Measurements from ENCODE around the gene NAT8L. TPM values are rescaled to one million over a fixed set of nuclear protein-coding genes. Genes with fewer than 3 reads are reported as not detected.

NAT8L gene
- total and polyA plus RNA-seq, 4 experiments from 2014 or later, result not detected

GRCh38 chr4:2046031-2046961 lies 12.8 kb upstream of the NAT8L start:
- H3K27ac ChIP-seq (ENCODE audit: low read depth, low read length), result no peak overlapping the region
- POLR2A ChIA-PET (ENCODE audit: partially characterized antibody), result no interaction called here
- Mint-ChIP-seq H3K4me3 (peak overlapping the region in 1 of 8 donors; percentile 20), H3K4me1 (peaks cover 0 to 1% (median 0%) of the 10 kb centered on the region in 4 donors), H3K36me3 (no peaks in the 10 kb centered on the region), H3K9me3 (no peaks in the 10 kb centered on the region), H3K27me3 (peaks cover 7 to 23% of the 10 kb centered on the region in 2 donors), H3K27ac (no peak overlapping the region)
- CTCF ChIA-PET (ENCODE audit: partially characterized antibody), result no interaction called here
- H3K4me1 ChIP-seq (ENCODE audit: insufficient read depth, low read length), result peaks cover 10% of the 10 kb centered on the region
- no peak overlapping the region for H3K4me3 ChIP-seq (ENCODE audit: low read length in 2 of 2)
- H3K9me3 ChIP-seq (ENCODE audit: control insufficient read depth in 1 of 2, low read length in 2 of 2), result no peaks in the 10 kb centered on the region
- no peak for DNase-seq
- no peaks in the 10 kb centered on the region for H3K36me3 ChIP-seq (ENCODE audit: insufficient read depth, low read length)
- H3K27me3 ChIP-seq (ENCODE audit: insufficient read depth, low read length), result no peaks in the 10 kb centered on the region
- intact Hi-C loops (cut with micrococcal nuclease), result no loop called here

DNA sequence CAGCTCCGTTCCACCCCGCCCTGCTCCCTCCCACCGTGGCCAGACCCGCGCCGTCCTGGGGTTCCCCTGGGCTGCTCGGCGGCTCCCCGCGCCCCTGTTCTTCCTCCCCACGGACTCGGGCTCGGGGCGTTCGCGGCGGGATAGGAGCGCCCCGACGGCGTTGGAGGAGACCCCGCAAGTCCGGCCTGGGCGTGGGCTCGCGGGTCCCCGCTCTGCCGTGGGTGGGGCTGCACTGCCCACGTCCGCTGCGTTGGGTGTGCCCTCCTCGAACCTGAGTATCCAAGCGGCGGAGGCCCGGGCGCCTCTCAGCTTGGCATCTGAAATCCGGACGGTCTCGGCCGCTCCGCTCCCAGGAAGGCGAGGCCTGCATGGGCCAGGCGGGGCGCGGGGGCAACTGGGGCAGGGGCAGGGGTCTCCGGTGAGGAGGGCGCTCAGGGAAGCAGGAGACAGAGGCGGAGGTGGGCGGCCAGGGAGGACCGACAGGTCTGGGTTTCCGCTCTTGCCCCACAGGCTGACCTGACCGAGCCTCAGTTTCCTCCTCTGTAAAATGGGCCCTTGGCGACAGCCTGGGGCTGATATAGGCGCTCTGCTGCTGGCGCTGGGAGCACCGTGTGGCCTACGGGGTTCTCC lies 12.0 kb upstream of the NAT8L start:
- H3K27me3 Mint-ChIP-seq, result peaks cover 13 to 28% of the 10 kb centered on the region in 2 donors
- H3K9me3 Mint-ChIP-seq, result no peaks in the 10 kb centered on the region
- H3K27ac Mint-ChIP-seq, result no peak overlapping the region
- ChIA-PET CTCF (ENCODE audit: partially characterized antibody) (no interaction called here), POLR2A (ENCODE audit: partially characterized antibody) (no interaction called here)
- H3K9me3 ChIP-seq (ENCODE audit: control insufficient read depth in 1 of 2, low read length in 2 of 2), result no peaks in the 10 kb centered on the region
- intact Hi-C loops (cut with micrococcal nuclease), result no loop called here
- H3K4me3 Mint-ChIP-seq, result no peak overlapping the region
- no peaks in the 10 kb centered on the region for H3K36me3 Mint-ChIP-seq
- H3K4me1 ChIP-seq (ENCODE audit: insufficient read depth, low read length), result peaks cover 5% of the 10 kb centered on the region
- no peak overlapping the region for H3K4me3 ChIP-seq (ENCODE audit: low read length in 2 of 2)
- H3K27ac ChIP-seq (ENCODE audit: low read depth, low read length), result no peak overlapping the region
- H3K27me3 ChIP-seq (ENCODE audit: insufficient read depth, low read length), result no peaks in the 10 kb centered on the region
- DNase-seq, result no peak
- H3K36me3 ChIP-seq (ENCODE audit: insufficient read depth, low read length), result no peaks in the 10 kb centered on the region
- peaks cover 0 to 1% (median 0%) of the 10 kb centered on the region in 4 donors for H3K4me1 Mint-ChIP-seq

DNA sequence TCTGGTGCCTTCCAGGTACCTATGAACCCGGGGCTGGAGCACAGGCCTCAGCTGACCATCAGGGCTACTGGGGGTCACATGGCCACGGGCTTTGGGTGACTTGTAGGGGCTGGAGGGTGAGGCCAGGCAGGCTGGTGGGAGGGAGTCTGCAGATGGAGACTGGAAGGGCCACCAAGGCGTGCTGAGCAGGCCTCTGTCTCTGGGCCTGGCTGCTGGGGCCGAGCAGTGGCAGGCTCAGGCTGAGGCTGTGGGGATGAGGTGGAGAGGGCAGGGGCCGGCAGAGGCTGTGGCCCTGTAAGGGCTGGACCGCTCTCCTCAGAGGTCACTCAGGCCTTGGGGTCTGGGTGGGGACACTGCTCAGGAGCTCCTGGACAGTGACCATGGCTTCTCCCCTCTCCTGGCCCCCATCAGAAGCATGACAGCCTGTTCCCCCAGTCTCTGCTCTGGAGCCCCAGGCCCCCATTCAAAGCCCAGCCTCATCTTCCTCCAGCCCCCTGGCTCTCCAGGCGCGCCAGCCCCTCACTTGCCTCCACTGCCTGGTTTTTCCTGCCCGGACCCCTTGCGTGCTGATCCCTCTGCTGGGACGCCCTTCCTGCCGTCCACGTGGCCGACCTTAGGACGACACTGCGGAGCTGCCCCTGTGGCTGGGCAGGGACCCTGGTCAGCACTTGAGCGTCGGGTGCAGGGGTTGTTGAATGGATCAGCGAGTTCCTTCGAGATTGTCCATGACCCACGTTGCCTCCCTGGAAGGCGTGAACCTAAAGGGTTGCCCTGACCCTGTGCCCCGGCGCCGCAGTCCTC lies 11.1 kb upstream of the NAT8L start:
- Mint-ChIP-seq H3K27me3 (peaks cover 15 to 33% of the 10 kb centered on the region in 2 donors), H3K36me3 (no peaks in the 10 kb centered on the region), H3K4me3 (no peak overlapping the region), H3K27ac (no peak overlapping the region), H3K9me3 (no peaks in the 10 kb centered on the region), H3K4me1 (no peaks in the 10 kb centered on the region)
- H3K27ac ChIP-seq (ENCODE audit: low read depth, low read length), result no peak overlapping the region
- intact Hi-C loops (cut with micrococcal nuclease), result no loop called here
- no peaks in the 10 kb centered on the region for H3K27me3 ChIP-seq (ENCODE audit: insufficient read depth, low read length)
- H3K4me3 ChIP-seq (ENCODE audit: low read length in 2 of 2), result no peak overlapping the region
- no peaks in the 10 kb centered on the region for H3K36me3 ChIP-seq (ENCODE audit: insufficient read depth, low read length)
- no peaks in the 10 kb centered on the region for H3K9me3 ChIP-seq (ENCODE audit: control insufficient read depth in 1 of 2, low read length in 2 of 2)
- CTCF ChIA-PET (ENCODE audit: partially characterized antibody), result no interaction called here
- POLR2A ChIA-PET (ENCODE audit: partially characterized antibody), result no interaction called here
- peaks cover under 1% of the 10 kb centered on the region for H3K4me1 ChIP-seq (ENCODE audit: insufficient read depth, low read length)
- no peak for DNase-seq

GRCh38 chr4:2048831-2049230 lies 10.3 kb upstream of the NAT8L start:
- POLR2A ChIA-PET (ENCODE audit: partially characterized antibody), result no interaction called here
- no peaks in the 10 kb centered on the region for H3K27me3 ChIP-seq (ENCODE audit: insufficient read depth, low read length)
- H3K4me3 ChIP-seq (ENCODE audit: low read length in 2 of 2), result no peak overlapping the region
- CTCF ChIA-PET (ENCODE audit: partially characterized antibody), result interaction anchor here (1.1 kb wide), 1 partner anchor 13 kb away, joined by 3 read pairs; no protein-coding TSS in a partner anchor
- Mint-ChIP-seq H3K9me3 (no peaks in the 10 kb centered on the region), H3K36me3 (no peaks in the 10 kb centered on the region), H3K4me3 (no peak overlapping the region), H3K4me1 (no peaks in the 10 kb centered on the region), H3K27ac (no peak overlapping the region), H3K27me3 (peaks cover 15 to 34% of the 10 kb centered on the region in 2 donors)
- no peaks in the 10 kb centered on the region for H3K4me1 ChIP-seq (ENCODE audit: insufficient read depth, low read length)
- no peak for DNase-seq
- H3K9me3 ChIP-seq (ENCODE audit: control insufficient read depth in 1 of 2, low read length in 2 of 2), result no peaks in the 10 kb centered on the region
- no peak overlapping the region for H3K27ac ChIP-seq (ENCODE audit: low read depth, low read length)
- no peaks in the 10 kb centered on the region for H3K36me3 ChIP-seq (ENCODE audit: insufficient read depth, low read length)
- intact Hi-C loops (cut with micrococcal nuclease), result no loop called here

DNA sequence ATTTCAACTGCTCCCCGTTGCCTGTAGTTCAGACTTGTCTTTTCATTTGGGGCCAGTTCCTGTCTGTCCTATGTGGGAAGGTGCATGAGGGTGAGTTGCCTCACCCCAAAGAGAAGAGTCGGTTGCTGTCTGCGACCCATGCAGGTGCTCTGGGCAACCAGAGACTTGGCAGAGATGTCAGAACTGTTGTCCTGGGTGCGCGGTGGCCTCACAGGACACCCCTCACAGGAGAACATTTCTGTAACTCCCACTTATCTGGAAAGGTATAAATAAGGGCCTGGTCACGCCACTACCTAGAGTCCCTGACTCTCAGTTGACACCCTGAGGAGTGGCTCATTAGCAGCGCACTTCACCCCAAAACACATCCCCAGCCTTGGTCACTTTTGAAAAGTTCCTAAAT lies 9.7 kb upstream of the NAT8L start:
- Histone ChIP-seq H3K4me3 (ENCODE audit: low read length in 2 of 2) (no peak overlapping the region), H3K4me1 (ENCODE audit: insufficient read depth, low read length) (no peaks in the 10 kb centered on the region), H3K9me3 (ENCODE audit: control insufficient read depth in 1 of 2, low read length in 2 of 2) (no peaks in the 10 kb centered on the region), H3K36me3 (ENCODE audit: insufficient read depth, low read length) (no peaks in the 10 kb centered on the region), H3K27me3 (ENCODE audit: insufficient read depth, low read length) (no peaks in the 10 kb centered on the region), H3K27ac (ENCODE audit: low read depth, low read length) (no peak overlapping the region)
- DNase-seq, result no peak
- CTCF ChIA-PET (ENCODE audit: partially characterized antibody), result interaction anchor here (1.1 kb wide), 1 partner anchor 13 kb away, joined by 3 read pairs; no protein-coding TSS in a partner anchor
- H3K9me3 Mint-ChIP-seq, result no peaks in the 10 kb centered on the region
- peaks cover 18 to 38% of the 10 kb centered on the region in 2 donors for H3K27me3 Mint-ChIP-seq
- no peaks in the 10 kb centered on the region for H3K4me1 Mint-ChIP-seq
- H3K36me3 Mint-ChIP-seq, result no peaks in the 10 kb centered on the region
- H3K27ac Mint-ChIP-seq, result no peak overlapping the region
- POLR2A ChIA-PET (ENCODE audit: partially characterized antibody), result no interaction called here
- intact Hi-C loops (cut with micrococcal nuclease), result no loop called here
- H3K4me3 Mint-ChIP-seq, result no peak overlapping the region

DNA sequence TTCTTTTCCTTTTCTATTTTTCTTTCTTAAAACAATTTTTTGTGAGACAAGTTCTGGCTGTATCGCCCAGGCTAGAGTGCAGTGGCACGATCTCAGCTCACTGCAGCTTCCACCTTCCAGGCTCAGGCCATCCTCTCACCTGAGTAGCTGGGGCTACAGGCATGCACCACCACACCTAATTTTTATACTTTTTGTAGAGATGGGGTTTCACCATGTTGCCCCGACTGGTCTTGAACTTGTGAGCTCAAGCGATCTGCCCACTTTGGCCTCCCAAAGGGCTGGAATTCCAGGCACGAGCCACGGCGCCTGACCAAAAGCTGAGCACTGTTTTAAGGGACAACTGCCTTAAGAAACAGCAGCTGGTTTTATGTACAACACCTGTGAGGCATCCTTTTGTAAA lies 9.3 kb upstream of the NAT8L start:
- Mint-ChIP-seq H3K4me3 (no peak overlapping the region), H3K9me3 (no peaks in the 10 kb centered on the region), H3K27ac (no peak overlapping the region), H3K27me3 (peaks cover 18 to 38% of the 10 kb centered on the region in 2 donors), H3K36me3 (no peaks in the 10 kb centered on the region), H3K4me1 (no peaks in the 10 kb centered on the region)
- Histone ChIP-seq H3K4me3 (ENCODE audit: low read length in 2 of 2) (no peak overlapping the region), H3K9me3 (ENCODE audit: control insufficient read depth in 1 of 2, low read length in 2 of 2) (no peaks in the 10 kb centered on the region), H3K27ac (ENCODE audit: low read depth, low read length) (no peak overlapping the region), H3K27me3 (ENCODE audit: insufficient read depth, low read length) (no peaks in the 10 kb centered on the region), H3K36me3 (ENCODE audit: insufficient read depth, low read length) (no peaks in the 10 kb centered on the region), H3K4me1 (ENCODE audit: insufficient read depth, low read length) (no peaks in the 10 kb centered on the region)
- ChIA-PET CTCF (ENCODE audit: partially characterized antibody) (interaction anchor here (1.1 kb wide), 1 partner anchor 14 kb away, joined by 3 read pairs; no protein-coding TSS in a partner anchor), POLR2A (ENCODE audit: partially characterized antibody) (no interaction called here)
- intact Hi-C loops (cut with micrococcal nuclease), result no loop called here
- no peak for DNase-seq

DNA sequence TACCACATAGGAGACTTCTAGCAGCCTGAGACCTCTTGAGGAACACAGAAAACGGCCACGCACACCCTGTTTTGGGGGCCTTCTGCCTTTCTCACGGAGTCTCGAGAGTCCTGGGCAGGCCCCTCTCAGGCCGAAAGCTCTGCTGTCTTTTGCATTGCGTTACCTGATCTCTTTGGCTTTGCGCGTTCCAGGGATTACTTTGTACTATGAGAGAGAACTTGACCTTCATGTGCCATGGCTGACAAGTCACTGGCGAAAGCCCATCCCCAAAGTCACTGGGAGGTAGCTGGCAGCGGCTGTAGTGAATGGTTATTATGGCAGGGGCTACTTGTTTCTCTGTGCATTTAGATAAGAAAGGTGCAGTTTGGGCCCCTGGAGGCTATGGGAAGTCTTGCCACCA lies 8.0 kb upstream of the NAT8L start:
- Histone ChIP-seq H3K4me3 (ENCODE audit: low read length in 2 of 2) (no peak overlapping the region), H3K36me3 (ENCODE audit: insufficient read depth, low read length) (no peaks in the 10 kb centered on the region), H3K27ac (ENCODE audit: low read depth, low read length) (no peak overlapping the region), H3K4me1 (ENCODE audit: insufficient read depth, low read length) (no peaks in the 10 kb centered on the region), H3K27me3 (ENCODE audit: insufficient read depth, low read length) (no peaks in the 10 kb centered on the region), H3K9me3 (ENCODE audit: control insufficient read depth in 1 of 2, low read length in 2 of 2) (no peaks in the 10 kb centered on the region)
- Mint-ChIP-seq H3K9me3 (no peaks in the 10 kb centered on the region), H3K27ac (no peak overlapping the region), H3K4me3 (no peak overlapping the region), H3K4me1 (no peaks in the 10 kb centered on the region), H3K27me3 (peaks cover 23 to 34% of the 10 kb centered on the region in 2 donors), H3K36me3 (no peaks in the 10 kb centered on the region)
- DNase-seq, result no peak
- intact Hi-C loops (cut with micrococcal nuclease), result no loop called here
- ChIA-PET POLR2A (ENCODE audit: partially characterized antibody) (no interaction called here), CTCF (ENCODE audit: partially characterized antibody) (interaction anchor here (1.1 kb wide), 1 partner anchor 14 kb away, joined by 3 read pairs; no protein-coding TSS in a partner anchor)
